ENCODE measurements around the gene UGT2B11. TPM values are rescaled to one million over a fixed set of nuclear protein-coding genes. Genes with fewer than 3 reads are reported as not detected.
A peak's percentile ranks its signal among the peaks of the same experiment; 100 is the strongest.
"Not testable (repeated sequence)": the region's sequence is repeated elsewhere in the genome, so short reads cannot be mapped to it uniquely, and the experiment has no call there.

Gene UGT2B11
- polyA plus RNA-seq, 1 experiment: not detected

DNA sequence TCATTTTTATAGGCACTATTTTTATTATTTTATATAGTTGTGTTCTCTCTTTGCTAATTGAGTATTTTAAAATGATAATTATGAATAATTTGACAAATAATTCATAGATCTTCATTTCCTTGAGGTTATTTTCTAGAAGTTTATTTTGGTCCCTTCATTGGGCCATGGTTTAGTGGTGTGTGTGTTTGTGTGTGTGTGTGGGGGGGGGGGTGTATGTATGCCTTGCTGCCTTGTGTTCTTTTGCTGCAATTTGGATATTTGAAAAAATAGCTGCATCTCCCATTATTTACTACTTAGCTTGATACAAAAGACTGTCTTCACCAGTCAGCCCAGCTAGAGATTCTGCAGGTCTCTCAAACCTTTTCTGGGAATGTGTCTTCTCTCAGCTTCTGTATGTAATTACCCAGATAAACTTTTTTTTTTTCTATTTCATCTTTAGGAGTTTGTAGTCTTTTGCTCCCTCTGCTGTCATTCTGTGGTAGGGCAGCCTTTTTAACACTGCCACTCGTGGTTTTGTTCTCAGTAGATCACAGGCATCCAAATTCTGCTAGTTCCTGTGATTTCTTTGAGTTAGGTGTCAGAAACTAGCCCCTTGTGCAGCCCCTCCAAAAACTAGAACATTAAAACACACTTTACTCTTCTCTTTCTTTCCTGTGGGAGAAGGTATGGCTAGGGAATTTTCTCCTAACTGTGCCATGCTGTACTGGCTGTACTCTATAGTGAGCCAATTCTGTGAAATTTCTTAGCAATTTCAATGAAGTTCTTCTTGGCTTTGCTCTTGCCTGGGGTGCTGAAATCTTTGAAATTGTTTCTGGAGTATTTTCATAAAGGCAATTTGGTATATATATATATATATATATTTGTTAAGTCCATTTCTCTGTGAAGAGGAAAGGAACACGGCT lies 44.1 kb downstream of the UGT2B11 start:
- H3K9me3 ChIP-seq (ENCODE audit: control insufficient read depth, insufficient read depth, low read length); H3K27me3 ChIP-seq (ENCODE audit: control insufficient read depth, insufficient read depth, low read length); H3K27ac ChIP-seq (ENCODE audit: low read depth, low read length); H3K4me3 ChIP-seq (ENCODE audit: low read depth, low read length); POLR2A ChIA-PET: not testable (repeated sequence)
- peak; percentile 2 for DNase-seq (ENCODE audit: low read depth, low spot score)
- TF ChIP-seq, protein P1, sequence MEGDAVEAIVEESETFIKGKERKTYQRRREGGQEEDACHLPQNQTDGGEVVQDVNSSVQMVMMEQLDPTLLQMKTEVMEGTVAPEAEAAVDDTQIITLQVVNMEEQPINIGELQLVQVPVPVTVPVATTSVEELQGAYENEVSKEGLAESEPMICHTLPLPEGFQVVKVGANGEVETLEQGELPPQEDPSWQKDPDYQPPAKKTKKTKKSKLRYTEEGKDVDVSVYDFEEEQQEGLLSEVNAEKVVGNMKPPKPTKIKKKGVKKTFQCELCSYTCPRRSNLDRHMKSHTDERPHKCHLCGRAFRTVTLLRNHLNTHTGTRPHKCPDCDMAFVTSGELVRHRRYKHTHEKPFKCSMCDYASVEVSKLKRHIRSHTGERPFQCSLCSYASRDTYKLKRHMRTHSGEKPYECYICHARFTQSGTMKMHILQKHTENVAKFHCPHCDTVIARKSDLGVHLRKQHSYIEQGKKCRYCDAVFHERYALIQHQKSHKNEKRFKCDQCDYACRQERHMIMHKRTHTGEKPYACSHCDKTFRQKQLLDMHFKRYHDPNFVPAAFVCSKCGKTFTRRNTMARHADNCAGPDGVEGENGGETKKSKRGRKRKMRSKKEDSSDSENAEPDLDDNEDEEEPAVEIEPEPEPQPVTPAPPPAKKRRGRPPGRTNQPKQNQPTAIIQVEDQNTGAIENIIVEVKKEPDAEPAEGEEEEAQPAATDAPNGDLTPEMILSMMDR (IDR thresholded peaks at IDR 0.05; ENCODE audit: low read depth, low read length): peak; percentile 52
- CTCF ChIA-PET: interaction anchor here (0.6 to 2.4 kb wide), 30 partner anchors 9 to 1219 kb away, joined by 3 to 55 read pairs (median 4); no protein-coding TSS in a partner anchor

DNA sequence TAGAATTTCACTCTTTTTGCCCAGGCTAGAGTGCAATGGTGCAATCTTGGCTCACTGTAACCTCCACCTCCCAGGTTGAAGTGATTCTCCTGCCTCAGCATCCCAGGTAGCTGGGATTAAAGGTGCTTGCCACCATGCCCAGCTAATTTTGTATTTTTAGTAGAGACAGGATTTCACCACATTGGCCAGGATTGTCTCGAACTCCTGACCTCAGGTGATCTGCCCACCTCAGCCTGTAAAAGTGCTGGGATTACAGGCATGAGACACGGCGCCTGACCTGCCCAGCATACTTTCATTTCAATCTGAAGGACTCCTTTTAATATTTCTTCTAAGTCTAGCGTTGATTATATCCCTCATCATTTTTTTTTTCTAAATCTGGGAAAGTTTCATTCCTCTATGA lies 45.4 kb downstream of the UGT2B11 start:
- DNase-seq (ENCODE audit: low read depth, low spot score); POLR2A ChIA-PET; H3K27ac ChIP-seq (ENCODE audit: low read depth, low read length); H3K4me3 ChIP-seq (ENCODE audit: low read depth, low read length); H3K9me3 ChIP-seq (ENCODE audit: control insufficient read depth, insufficient read depth, low read length); H3K27me3 ChIP-seq (ENCODE audit: control insufficient read depth, insufficient read depth, low read length): not testable (repeated sequence)
- CTCF ChIA-PET: interaction anchor here (2.4 kb wide), 1 partner anchor 670 kb away, joined by 55 read pairs; no protein-coding TSS in a partner anchor

DNA sequence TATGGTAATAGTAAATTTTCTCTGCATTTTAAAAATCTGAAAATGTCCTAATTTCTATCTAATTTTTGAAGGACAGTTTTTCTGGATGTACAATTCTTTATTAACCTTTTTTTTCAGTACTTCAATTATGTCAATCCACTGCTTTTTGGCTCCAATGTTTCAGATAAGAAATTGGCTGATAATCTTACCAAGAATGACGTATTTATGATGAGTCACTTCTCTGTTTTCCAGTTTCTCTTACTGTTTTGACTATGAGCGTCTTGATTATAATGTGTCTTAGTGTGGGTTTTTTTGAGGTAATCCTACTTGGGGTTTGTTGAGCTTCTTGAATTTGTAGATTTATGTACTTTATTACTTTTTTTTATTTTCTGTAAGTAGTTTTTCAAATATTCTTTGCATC lies 47.2 kb downstream of the UGT2B11 start:
- POLR2A ChIA-PET: no interaction called here
- no peaks in the 10 kb centered on the region for H3K9me3 ChIP-seq (ENCODE audit: control insufficient read depth, insufficient read depth, low read length)
- no peak overlapping the region for H3K27ac ChIP-seq (ENCODE audit: low read depth, low read length)
- CTCF ChIA-PET: no interaction called here
- TF ChIP-seq, protein P1 (IDR thresholded peaks at IDR 0.05; ENCODE audit: low read depth, low read length): no peak
- no peak for DNase-seq (ENCODE audit: low read depth, low spot score)
- no peak overlapping the region for H3K4me3 ChIP-seq (ENCODE audit: low read depth, low read length)
- no peaks in the 10 kb centered on the region for H3K27me3 ChIP-seq (ENCODE audit: control insufficient read depth, insufficient read depth, low read length)

DNA sequence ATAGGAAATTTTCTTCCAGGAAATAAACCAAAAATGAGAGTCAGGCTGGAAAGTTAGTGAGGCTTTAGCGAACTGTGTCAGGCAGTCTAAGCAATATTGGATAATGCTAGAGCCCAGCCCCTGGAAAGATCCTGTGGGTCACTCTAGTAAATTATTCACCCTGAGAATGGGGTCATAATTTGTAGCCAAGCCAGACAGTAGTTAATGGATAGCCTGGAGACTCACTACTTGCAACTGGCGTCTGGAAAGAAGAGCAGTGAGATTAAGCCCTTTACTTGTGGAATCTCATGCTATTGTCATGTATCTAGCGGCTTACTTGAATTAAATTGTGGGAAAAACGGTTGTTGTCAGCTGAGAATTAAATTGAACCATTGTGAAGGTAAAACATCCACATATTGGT lies 48.2 kb downstream of the UGT2B11 start:
- DNase-seq (ENCODE audit: low read depth, low spot score); H3K27me3 ChIP-seq (ENCODE audit: control insufficient read depth, insufficient read depth, low read length); H3K9me3 ChIP-seq (ENCODE audit: control insufficient read depth, insufficient read depth, low read length); CTCF ChIA-PET; H3K27ac ChIP-seq (ENCODE audit: low read depth, low read length); POLR2A ChIA-PET; H3K4me3 ChIP-seq (ENCODE audit: low read depth, low read length): not testable (repeated sequence)

DNA sequence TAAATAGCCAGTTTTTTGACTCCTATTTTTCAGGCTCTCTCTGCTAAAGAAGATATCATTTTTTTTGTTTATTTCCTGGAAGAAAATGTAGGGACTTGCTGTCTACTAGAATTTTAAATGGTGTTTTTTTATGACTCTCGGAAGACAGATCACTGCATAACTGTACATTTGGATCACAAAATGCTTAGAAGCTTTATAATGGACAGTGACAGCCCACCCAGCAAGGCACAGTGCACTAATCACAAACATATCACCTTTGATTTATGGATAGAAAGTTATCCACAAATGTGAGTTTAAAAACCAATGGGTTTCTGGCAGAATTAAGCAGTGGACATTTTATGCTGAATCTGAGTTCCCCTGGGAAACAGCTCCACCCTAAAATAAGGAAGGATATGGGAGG lies 48.8 kb downstream of the UGT2B11 start:
- H3K27me3 ChIP-seq (ENCODE audit: control insufficient read depth, insufficient read depth, low read length); H3K27ac ChIP-seq (ENCODE audit: low read depth, low read length); H3K4me3 ChIP-seq (ENCODE audit: low read depth, low read length); CTCF ChIA-PET; H3K9me3 ChIP-seq (ENCODE audit: control insufficient read depth, insufficient read depth, low read length); POLR2A ChIA-PET; DNase-seq (ENCODE audit: low read depth, low spot score): not testable (repeated sequence)

DNA sequence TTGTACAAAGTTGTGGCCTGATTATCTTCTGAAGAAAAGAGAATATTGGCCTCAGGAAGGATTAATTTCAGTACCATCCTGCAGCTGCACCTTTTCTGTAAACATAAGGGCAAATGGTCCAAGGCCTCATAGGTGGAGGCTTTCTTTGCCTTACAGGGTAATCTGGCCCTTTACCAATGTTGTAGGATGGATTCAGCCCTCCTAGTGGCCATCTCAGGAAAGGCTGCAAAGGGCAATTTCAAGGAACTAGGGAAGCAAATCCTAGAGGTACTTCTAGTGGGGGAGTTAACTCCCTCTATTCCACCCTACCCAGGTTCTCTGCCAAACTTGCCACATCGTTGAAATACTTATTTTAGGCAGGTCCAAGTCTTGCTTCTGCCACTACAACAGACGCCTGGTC lies 57.6 kb downstream of the UGT2B11 start:
- TF ChIP-seq, protein P1 (IDR thresholded peaks at IDR 0.05; ENCODE audit: low read depth, low read length): peak; percentile 50
- Histone ChIP-seq H3K27ac (ENCODE audit: low read depth, low read length) (no peak overlapping the region), H3K4me3 (ENCODE audit: low read depth, low read length) (no peak overlapping the region), H3K27me3 (ENCODE audit: control insufficient read depth, insufficient read depth, low read length) (no peaks in the 10 kb centered on the region), H3K9me3 (ENCODE audit: control insufficient read depth, insufficient read depth, low read length) (no peaks in the 10 kb centered on the region)
- ChIA-PET POLR2A (no interaction called here), CTCF (interaction anchor here (1.0 to 1.1 kb wide), 2 partner anchors 12 to 58 kb away, joined by 3 read pairs; no protein-coding TSS in a partner anchor)
- no peak for DNase-seq (ENCODE audit: low read depth, low spot score)
